Testis (tissue), 2 donors: Measurements from ENCODE around the gene BBC3.

Source experiments
- POLR2A ChIP-seq: fragments of 450-650 bp; IDR thresholded peaks from one replicate; pipeline ENCODE4 v1.6.1; 2017; ENCODE audit warnings: antibody characterized with exemption, mild to moderate bottlenecking, moderate library complexity
- TF ChIP-seq, protein P1 (sequence below), 3 experiments: fragments of 450-650 bp in 2 of 3; fragments of 200-600 bp in 1 of 3; sonication (generic) in 1 of 3; IDR thresholded peaks; one replicate each; pipeline ENCODE4 v1.5.1; 2016 to 2019; ENCODE audit warnings: antibody characterized with exemption in 3 of 3, mild to moderate bottlenecking in 2 of 3, moderate library complexity in 1 of 3

DNA sequence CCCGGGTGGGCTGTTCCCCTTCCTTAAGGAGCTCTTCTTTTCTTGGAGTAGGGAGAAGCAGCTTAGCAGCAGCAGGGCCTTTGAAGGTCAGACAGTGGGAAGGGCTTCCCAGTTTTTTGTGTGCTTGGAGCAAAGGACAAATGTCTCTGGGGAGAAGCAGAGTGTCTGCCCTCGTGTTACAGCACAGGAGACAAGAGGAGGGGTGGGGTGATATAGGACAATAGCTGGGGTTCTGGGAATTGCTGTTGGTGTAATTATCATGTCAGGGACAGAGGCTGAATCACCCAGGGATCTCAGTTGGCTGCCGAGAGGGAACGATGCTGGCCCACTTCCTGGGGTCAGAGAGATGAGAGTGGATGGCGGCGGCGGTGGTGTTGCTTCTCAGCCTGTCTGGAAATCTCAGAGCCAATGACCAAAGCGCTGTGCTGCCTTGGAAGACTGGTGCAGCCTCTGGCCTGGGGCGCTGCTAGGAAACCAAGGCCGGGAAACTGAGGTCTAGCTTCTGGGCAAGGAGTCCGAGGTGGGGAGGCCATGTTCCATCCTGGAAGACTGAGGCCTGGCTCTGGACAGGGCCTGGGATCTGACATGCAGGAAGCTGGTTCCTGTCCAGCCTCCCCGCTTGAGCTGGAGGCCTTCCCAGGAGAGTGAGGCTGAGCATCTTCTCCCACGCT, 44.9 kb upstream of the BBC3 start:
- TF ChIP-seq, protein P1, sequence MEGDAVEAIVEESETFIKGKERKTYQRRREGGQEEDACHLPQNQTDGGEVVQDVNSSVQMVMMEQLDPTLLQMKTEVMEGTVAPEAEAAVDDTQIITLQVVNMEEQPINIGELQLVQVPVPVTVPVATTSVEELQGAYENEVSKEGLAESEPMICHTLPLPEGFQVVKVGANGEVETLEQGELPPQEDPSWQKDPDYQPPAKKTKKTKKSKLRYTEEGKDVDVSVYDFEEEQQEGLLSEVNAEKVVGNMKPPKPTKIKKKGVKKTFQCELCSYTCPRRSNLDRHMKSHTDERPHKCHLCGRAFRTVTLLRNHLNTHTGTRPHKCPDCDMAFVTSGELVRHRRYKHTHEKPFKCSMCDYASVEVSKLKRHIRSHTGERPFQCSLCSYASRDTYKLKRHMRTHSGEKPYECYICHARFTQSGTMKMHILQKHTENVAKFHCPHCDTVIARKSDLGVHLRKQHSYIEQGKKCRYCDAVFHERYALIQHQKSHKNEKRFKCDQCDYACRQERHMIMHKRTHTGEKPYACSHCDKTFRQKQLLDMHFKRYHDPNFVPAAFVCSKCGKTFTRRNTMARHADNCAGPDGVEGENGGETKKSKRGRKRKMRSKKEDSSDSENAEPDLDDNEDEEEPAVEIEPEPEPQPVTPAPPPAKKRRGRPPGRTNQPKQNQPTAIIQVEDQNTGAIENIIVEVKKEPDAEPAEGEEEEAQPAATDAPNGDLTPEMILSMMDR (IDR thresholded peaks at IDR 0.05), result no peak
- no peak for TF ChIP-seq POLR2A
